H54 (cell line): ENCODE measurements around the gene TBP.
A peak's percentile ranks its signal among the peaks of the same experiment; 100 is the strongest.
"Not testable (repeated sequence)": the region's sequence is repeated elsewhere in the genome, so short reads cannot be mapped to it uniquely, and the experiment has no call there.

ENCODE experiments used
- DNase-seq: peaks from one replicate; pipeline ENCODE4 v3.0.0; 2011; ENCODE audit warnings: low spot score, mixed read lengths; ENCODE audit not compliant: insufficient read length
- FAIRE-seq: peaks from 3 replicates; lab custom pipeline; 2011; peaks lifted over from hg19 to GRCh38; lab: Jason Lieb, UNC
- POLR2A ChIP-seq: IDR thresholded peaks from 2 replicates; pipeline ENCODE4 v1.6.1; 2011; ENCODE audit warnings: low read depth, mild to moderate bottlenecking, low read length

TBP gene

DNA sequence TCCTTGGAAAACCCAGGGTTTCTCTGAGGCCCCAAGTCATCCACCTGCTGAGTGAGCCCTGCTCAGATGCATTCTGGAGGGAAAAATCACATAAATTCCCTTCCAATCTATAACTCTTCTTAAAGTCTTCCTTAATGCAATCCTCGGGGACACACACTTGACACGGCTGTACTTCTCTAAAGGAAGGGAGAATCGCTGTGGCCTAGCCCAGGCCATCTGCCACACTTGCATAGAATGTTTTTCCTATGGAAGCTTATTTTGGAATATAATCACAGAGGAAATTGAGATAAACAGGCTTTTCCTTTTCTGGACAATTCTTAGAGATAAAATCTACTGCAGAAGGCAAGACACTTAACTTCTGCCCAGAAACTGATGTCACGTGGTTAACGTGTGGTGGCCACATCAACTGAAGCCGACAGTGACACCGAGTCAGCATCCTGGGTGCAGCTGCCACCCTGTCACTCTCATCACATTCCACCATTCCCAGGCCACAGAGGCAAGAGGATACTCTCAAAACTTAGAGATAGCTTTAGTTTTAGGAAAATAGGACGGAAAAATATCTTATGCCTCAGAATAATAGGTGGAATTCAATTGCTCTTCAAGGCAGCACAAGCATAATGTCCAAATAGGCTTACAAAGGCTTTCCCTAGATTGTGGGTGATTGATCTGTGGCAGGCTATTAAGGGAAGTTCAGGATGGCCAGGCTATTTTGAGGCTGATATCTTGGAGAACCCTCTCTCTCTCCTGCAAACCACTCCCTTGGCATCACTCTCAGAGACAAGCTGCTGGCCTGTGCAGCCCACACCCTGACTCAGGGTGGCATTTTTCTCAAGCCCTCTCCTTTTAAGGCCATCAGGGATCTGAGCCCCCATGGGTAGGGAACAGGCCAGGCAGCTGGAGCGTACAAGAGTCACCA is 30.7 kb upstream of the TBP start:
- DNase-seq = no peak
- TF ChIP-seq POLR2A = no peak
- FAIRE-seq = no peak

DNA sequence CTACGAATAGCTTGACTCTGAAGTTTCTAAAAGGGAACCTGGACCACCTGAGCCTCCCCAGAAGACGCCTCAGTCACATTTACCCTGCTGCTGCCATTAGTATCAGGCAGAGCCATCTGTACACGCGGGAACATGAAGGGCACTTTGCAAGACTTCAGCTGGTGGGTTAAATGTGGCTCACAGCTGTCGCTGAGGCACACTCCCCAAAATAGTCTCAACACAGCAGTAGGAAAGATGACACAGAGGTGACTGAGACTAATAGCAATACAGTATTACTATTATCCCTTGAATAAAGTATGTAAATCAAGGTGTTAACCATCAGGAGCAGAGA is 30.0 kb upstream of the TBP start:
- DNase-seq (no peak), FAIRE-seq (no peak)
- TF ChIP-seq POLR2A = no peak

DNA sequence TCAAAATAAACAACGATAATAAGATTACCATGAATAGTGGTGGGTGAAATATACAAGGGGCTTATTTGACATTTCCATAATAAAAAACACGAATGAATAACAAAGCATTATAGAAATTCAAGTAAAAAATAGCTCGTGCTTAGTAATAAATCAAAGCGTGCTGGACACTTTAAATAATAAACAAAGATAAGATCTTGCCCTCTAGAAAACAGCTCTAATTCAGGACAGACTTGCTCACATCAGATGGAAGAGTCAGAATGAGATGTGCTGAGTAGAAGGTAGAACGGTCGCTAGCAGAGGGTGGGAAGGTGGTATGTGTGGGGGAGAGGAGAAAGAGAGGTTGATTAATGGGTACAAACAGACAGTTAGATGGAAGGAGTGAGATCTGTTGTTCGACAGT is 28.4 kb upstream of the TBP start:
- no peak for DNase-seq
- FAIRE-seq = no peak
- TF ChIP-seq POLR2A = no peak

DNA sequence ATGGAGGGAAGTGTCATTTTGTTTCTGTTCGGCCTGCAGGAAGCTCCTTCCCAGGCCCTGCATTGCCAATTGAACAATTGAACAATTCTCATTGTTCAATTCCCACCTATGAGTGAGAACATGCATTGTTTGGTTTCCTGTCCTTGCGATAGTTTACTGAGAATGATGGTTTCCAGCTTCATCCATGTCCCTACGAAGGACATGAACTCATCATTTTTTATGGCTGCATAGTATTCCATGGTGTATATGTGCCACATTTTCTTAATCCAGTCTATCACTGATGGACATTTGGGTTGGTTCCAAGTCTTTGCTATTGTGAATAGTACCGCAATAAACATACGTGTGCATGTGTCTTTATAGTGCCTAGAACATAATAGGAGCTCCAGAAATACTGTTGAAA is 26.2 kb upstream of the TBP start:
- FAIRE-seq, DNase-seq: not testable (repeated sequence)

DNA sequence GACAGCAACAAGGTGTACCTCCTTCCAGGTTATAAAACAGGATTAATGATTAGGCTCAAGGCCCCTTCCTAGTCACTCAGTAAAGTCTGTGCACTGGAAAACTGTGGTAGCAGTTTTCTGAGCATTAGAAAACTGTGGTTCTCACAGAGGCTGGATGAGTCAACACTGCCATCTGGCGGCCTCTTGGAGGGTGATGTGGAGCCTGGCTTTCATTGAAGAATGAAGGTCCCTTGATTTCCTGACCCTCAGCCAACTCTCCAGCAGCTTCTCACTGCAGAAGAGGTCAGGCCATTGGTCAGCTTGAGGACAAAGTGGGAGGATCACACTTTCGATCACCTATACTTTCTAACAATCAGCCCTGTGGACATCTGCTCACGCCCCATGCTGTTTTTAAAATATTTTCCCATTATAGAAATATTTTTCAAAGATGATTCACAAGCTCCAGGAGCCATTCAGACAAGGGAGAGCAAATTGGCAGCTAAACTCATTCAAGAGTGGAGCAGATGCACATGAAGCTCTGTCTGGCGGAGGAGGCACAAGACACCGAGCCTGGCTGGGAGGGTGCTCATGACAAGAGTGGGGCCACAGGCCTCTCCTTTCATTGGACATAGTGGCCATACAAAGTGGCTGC is 24.2 kb upstream of the TBP start:
- peak; percentile 15 for FAIRE-seq
- TF ChIP-seq POLR2A = no peak
- peak; percentile 15 for DNase-seq

DNA sequence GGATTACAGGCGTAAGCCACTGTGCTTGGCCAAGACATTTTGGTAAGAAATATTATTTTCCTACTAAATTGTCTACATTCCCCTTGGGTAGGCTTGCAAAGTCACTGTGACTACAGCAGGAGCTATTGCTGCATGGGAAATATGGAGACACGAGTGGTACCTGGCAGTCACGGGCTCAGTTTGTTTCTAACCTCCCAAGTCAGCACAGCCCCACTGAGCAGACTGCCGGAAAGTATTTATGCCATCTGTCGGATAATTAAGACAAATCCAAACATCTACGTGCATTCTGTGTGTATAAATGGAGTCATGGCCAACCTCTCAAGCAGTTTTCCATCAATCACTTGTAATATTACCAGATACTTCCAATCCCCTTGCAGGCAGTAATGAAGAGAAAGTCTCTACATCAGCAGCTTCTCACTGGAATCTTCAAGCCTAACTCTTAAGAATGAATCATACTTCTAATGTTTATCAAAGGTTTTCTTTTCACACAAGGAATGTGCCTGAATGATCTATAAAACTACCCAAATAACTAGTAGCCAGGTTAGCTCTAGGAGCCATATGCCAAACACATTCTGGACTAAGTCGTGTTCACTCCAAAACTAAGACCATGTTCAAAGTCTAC is 21.2 kb upstream of the TBP start:
- FAIRE-seq (no peak), DNase-seq (no peak)
- TF ChIP-seq POLR2A = no peak

DNA sequence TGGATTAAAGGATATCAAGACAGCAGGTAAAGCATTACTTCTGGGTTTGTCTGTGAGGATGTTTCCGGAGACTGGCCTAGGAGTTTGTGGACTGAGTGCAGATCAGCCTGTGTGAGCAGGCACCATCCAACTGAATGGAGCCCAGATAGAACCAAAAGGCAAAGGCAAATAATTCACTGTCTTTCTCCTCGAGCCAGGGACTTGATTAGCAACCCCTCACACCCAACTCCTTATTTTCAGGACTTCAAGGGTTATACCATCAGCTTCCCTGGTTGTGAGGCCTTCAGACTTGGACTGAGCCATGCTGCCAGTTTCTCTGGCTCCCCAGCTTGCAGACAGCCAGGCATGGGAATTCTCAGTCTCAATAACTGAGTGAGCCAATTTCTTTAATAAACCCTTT is 20.4 kb upstream of the TBP start:
- DNase-seq (no peak), FAIRE-seq (no peak)
- TF ChIP-seq POLR2A = no peak

DNA sequence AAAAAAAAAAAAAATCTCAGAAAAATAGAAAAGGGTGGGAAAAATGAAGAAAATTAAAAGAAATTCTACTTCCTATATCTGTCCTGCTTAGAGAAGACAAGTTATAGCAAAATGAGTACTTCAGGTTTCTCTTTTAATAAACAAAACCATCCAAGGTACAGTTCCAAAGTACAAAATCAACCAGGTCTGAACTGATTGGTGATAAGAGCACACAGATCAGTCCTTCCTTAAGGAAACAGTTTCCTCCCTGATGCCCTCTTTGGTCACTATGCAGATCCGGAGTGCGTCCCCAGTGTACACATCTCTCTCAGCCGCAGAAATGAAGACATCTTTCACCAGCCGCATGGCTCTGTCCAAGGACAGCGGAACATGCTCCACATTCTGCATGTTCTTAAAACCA is 19.2 kb upstream of the TBP start:
- TF ChIP-seq POLR2A = no peak
- FAIRE-seq (no peak), DNase-seq (no peak)

DNA sequence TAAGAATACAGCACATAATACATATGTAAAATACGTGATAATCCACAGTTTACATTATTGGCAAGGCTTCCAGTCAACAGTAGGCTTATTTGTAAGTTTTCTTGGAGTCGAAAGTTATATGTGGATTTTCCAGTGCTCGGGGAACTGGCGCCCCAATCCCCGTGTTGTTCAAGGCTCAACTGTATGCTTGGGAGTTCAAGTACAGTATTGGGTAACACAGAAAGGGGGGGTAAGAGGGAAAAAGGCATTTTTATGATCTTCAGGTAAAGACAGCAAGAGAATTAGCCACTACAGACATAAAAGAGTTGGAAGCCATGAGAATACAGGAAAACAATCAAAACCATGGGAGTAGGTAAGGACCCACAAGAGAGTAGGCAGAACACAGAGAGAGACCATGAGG is 17.5 kb upstream of the TBP start:
- FAIRE-seq (no peak), DNase-seq (no peak)
- no peak for TF ChIP-seq POLR2A

DNA sequence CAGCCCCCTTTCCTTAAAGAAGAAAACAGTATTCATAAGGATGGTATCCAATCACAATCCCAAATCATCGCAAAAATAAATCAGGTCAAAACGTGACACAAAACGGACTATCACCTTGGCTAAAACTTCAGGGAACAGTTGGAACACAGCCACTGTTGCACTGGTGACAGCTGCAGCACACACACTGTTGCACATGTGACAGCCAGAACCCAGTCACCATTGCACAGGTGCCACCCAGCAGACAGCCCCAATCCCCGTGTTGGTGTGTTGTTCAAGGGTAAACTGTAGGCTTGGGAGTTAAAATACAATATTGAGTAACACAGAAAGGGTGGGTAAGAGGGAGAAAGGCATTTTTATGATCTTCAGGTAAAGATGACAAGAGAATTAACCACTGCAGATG is 16.8 kb upstream of the TBP start:
- FAIRE-seq (no peak), DNase-seq (no peak)
- TF ChIP-seq POLR2A = no peak

DNA sequence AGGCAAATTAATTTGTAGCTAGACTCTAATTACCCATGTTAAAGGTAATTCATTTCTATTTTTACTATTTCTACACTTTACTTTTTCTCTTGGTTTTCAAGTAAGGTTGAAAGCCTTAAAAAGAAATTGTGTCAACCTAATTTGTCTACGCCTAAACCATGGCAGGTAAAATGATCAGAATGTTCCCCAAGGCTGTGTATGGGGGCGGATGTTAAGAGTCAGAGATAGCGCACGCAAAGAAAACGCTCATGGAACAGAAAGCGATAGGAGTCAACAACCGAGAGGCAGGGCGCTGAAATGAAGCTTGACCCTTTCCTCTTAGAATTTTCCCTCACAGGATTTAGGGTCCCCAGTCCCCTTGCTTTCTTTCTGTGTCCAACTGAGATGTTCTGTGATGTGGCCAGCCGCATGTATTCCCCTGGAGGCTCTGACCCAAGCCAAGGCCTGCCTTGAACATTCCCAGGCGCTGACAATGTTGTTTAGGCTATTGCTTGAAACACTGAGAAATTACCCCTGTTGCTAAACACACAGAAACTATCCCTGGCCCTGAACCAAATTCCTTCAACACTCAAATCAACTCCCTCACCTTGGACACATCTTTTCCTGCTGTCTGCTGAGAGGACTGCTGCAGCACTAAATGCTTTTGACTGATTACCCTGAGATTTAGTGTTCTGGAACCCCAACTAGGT is 12.0 kb upstream of the TBP start:
- TF ChIP-seq POLR2A = no peak
- DNase-seq = no peak

DNA sequence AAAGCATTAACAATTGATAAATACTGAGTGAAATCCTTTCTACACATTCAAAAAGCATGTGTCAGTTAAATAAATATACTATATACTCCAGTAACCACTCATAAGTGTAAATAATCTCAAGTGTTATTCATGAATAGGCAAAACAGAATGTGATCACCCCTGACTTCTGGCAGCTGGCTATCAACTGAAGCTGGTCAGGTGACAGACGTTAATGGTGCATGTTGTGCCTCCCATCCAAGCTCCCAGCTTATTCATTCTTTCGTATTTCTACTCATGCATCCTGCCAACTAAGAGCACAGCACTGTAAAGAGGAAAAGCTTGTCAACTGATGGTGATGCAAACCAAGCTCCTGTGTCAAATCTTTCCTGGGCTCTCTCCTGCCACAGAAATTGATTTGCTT is 8.8 kb upstream of the TBP start:
- no peak for TF ChIP-seq POLR2A
- FAIRE-seq = no peak

More for the DNA sequence above, 12.0 kb upstream of the TBP start:
- FAIRE-seq = no peak

DNA sequence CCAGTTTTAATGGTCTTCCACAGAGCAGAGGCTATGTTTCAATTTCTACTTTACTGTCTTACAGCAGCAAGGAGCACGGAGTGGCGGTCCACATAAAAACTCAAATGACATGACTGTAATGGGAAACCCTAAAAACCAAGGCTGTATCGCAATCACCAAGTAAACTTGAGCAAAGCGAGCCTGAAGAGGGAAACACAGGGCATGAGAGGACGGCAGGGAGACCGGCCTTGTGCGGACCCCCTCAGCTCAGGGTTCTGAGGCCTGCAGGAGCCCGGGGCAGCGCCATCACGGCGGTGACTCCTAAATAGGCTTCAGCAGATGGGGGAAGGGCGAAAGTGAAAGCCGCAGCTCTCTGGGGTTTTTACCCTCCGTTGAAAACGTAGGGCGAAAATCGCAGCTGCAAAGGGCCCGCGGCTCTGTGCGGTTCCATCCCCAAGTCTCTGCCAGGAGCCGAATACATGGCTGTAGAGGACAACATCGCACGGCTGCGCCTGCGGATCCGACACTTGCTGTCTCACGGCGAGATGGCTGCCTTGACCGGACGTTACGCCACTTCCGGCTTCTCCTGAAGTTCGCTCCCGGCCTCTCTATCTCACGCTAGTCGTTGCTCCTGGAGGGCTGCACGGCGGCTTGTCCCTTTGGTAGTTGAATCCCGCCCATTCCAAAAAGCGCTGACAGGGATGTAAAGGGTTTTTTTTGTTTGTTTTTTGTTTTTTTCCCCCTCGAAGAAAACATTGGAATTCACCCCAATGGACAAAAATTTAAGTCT is 1.2 kb upstream of the TBP start, which contains the start of gene PSMB1:
TSS of gene PSMB1 (minus strand) at position 543 of the 769 bp plus-strand sequence. CDS start at position 478, 65 bp downstream.
- FAIRE-seq (peak; percentile 6), DNase-seq (peak; percentile 37)

More for the DNA sequence above, 8.8 kb upstream of the TBP start:
- no peak for DNase-seq

More for the DNA sequence above, 1.2 kb upstream of the TBP start, which contains the start of gene PSMB1:
- peak; percentile 84 for TF ChIP-seq POLR2A
